Fibroblast of lung (primary cell): ENCODE measurements around the gene SDK1. TPM values are rescaled to one million over a fixed set of nuclear protein-coding genes. Genes with fewer than 3 reads are reported as not detected.

ENCODE experiments used
- DNase-seq, 2 donors: peaks; one replicate each; pipeline versions ENCODE4 v3.0.0 to v3.0.0-alpha.2; 2010; ENCODE audit warnings: low read depth in 2 of 2
- H2AFZ ChIP-seq: 2 replicates; pipeline ENCODE4 v1.5.1; 2012; ENCODE audit warnings: low read length, control low read depth, inconsistent platforms
- H3K27ac ChIP-seq: 2 replicates; pipeline ENCODE4 v1.5.1; 2011; ENCODE audit warnings: low read length, control low read depth; ENCODE audit not compliant: insufficient read depth
- H3K27me3 ChIP-seq: 2 replicates; pipeline ENCODE4 v1.5.1; 2011; ENCODE audit warnings: mild to moderate bottlenecking, low read length; ENCODE audit not compliant: control insufficient read depth, insufficient read depth
- H3K36me3 ChIP-seq: 2 replicates; pipeline ENCODE4 v1.5.1; 2011; ENCODE audit warnings: low read length; ENCODE audit not compliant: control insufficient read depth, insufficient read depth
- H3K4me1 ChIP-seq: 2 replicates; pipeline ENCODE4 v1.5.1; 2011; ENCODE audit warnings: low read length; ENCODE audit not compliant: control insufficient read depth, insufficient read depth; ENCODE audit errors: extremely low read depth
- H3K4me2 ChIP-seq: 2 replicates; pipeline ENCODE4 v1.5.1; 2011; ENCODE audit warnings: low read length, control low read depth; ENCODE audit not compliant: insufficient read depth; ENCODE audit errors: extremely low read depth
- H3K4me3 ChIP-seq, 4 experiments: fragments of 200-600 bp in 1 of 4; sonication (generic) in 1 of 4; replicated peaks in 1 of 4; 2 replicates each; pipeline ENCODE4 v1.5.1; 2011 to 2016; ENCODE audit warnings: low read length in 4 of 4, low read depth in 3 of 4, mild to moderate bottlenecking in 3 of 4, control low read depth in 2 of 4, inconsistent platforms in 1 of 4, mixed read lengths in 1 of 4; ENCODE audit not compliant: insufficient read depth in 1 of 4; ENCODE audit errors: control extremely low read depth in 1 of 4
- H3K79me2 ChIP-seq: 2 replicates; pipeline ENCODE4 v1.5.1; 2012; ENCODE audit warnings: mild to moderate bottlenecking, low read length, inconsistent platforms; ENCODE audit not compliant: control insufficient read depth, insufficient read depth
- H3K9ac ChIP-seq: 2 replicates; pipeline ENCODE4 v1.5.1; 2011; ENCODE audit warnings: mild to moderate bottlenecking, low read length, control low read depth; ENCODE audit not compliant: insufficient read depth
- H3K9me3 ChIP-seq: 2 replicates; pipeline ENCODE4 v1.5.1; 2012; ENCODE audit warnings: low read depth, low read length; ENCODE audit not compliant: control insufficient read depth, insufficient read depth
- H4K20me1 ChIP-seq: 2 replicates; pipeline ENCODE4 v1.5.1; 2011; ENCODE audit warnings: low read length; ENCODE audit not compliant: control insufficient read depth, insufficient read depth; ENCODE audit errors: extremely low read depth
- CTCF ChIP-seq, 2 donors: IDR thresholded peaks in 1 of 2; conservative IDR thresholded peaks in 1 of 2; 1 replicate in 1 of 2; 2 replicates in 1 of 2; pipeline ENCODE4 v1.5.1; 2011 to 2012; ENCODE audit warnings: low read length in 2 of 2, control low read depth in 1 of 2, inconsistent platforms in 1 of 2, low read depth in 1 of 2, mild to moderate bottlenecking in 1 of 2
- EZH2 ChIP-seq: IDR thresholded peaks from 2 replicates; pipeline ENCODE4 v1.5.1; 2012; ENCODE audit warnings: low read length, control low read depth, mild to moderate bottlenecking; ENCODE audit errors: missing control alignments
- polyA plus RNA-seq, 2 donors: library from polyadenylated mRNA; depleted of rRNA in 1 of 2; stranded (reverse) in 1 of 2; unstranded in 1 of 2; fragments of >200 nt; gene quantifications; 2 replicates each; pipeline ENCODE4 v1.2.1, GENCODE V29; 2011 to 2012; ENCODE audit warnings: missing spikeins in 1 of 2
- total RNA-seq: library from RNA; depleted of rRNA; stranded (reverse); fragments of >200 nt; gene quantifications from 2 replicates; pipeline ENCODE4 v1.2.1, GENCODE V29; 2014

SDK1 gene
- total and polyA plus RNA-seq, 2 donors (not counting 1 experiment from before 2014, with no cell fraction given) = 1.0 to 8.6 TPM

- TF ChIP-seq EZH2 (no peak), CTCF (conservative IDR thresholded peaks at IDR 0.05 in 1 of 2, IDR thresholded peaks at IDR 0.05 in 1 of 2; ENCODE audit: low read depth in 1 of 2, low read length in 2 of 2) (no peak)
- H2AFZ ChIP-seq = no peak overlapping the region
- no peak overlapping the region for H3K4me2 ChIP-seq
- no peaks in the 10 kb centered on the region for H3K79me2 ChIP-seq
- peak in 1 of 2 donors; percentile 37 for DNase-seq
- no peaks in the 10 kb centered on the region for H3K4me1 ChIP-seq
- no peak overlapping the region for H3K27ac ChIP-seq
- no peaks in the 10 kb centered on the region for H3K36me3 ChIP-seq
- no peaks in the 10 kb centered on the region for H4K20me1 ChIP-seq
- H3K4me3 ChIP-seq = no peak overlapping the region
- H3K9ac ChIP-seq = no peak overlapping the region
- H3K9me3 ChIP-seq = no peaks in the 10 kb centered on the region
- H3K27me3 ChIP-seq = no peaks in the 10 kb centered on the region
Measured at GRCh38 chr7:4065190-4065589, 764.1 kb downstream of the SDK1 start.

GRCh38 chr7:4066206-4066605 lies 765.2 kb downstream of the SDK1 start:
- no peak for DNase-seq
- Histone ChIP-seq H3K36me3 (no peaks in the 10 kb centered on the region), H3K4me1 (no peaks in the 10 kb centered on the region), H3K27me3 (no peaks in the 10 kb centered on the region), H4K20me1 (no peaks in the 10 kb centered on the region), H3K79me2 (no peaks in the 10 kb centered on the region), H3K4me3 (no peak overlapping the region), H3K9ac (no peak overlapping the region), H3K9me3 (no peaks in the 10 kb centered on the region), H2AFZ (no peak overlapping the region), H3K4me2 (no peak overlapping the region), H3K27ac (no peak overlapping the region)
- TF ChIP-seq CTCF (conservative IDR thresholded peaks at IDR 0.05 in 1 of 2, IDR thresholded peaks at IDR 0.05 in 1 of 2; ENCODE audit: low read depth in 1 of 2, low read length in 2 of 2) = no peak
- no peak for TF ChIP-seq EZH2

- TF ChIP-seq EZH2 (no peak), CTCF (conservative IDR thresholded peaks at IDR 0.05 in 1 of 2, IDR thresholded peaks at IDR 0.05 in 1 of 2; ENCODE audit: low read depth in 1 of 2, low read length in 2 of 2) (no peak)
- Histone ChIP-seq H3K4me1 (no peaks in the 10 kb centered on the region), H3K9me3 (no peaks in the 10 kb centered on the region), H3K79me2 (no peaks in the 10 kb centered on the region), H3K27me3 (no peaks in the 10 kb centered on the region), H3K9ac (no peak overlapping the region), H3K4me3 (no peak overlapping the region), H3K27ac (no peak overlapping the region), H3K4me2 (no peak overlapping the region), H3K36me3 (no peaks in the 10 kb centered on the region), H2AFZ (no peak overlapping the region), H4K20me1 (no peaks in the 10 kb centered on the region)
- DNase-seq = no peak
Measured at GRCh38 chr7:4066626-4067475, 765.8 kb downstream of the SDK1 start.
